Measurements from ENCODE around the gene TPPP3.

GRCh38 chr16:67438824-67439393, 45.6 kb upstream of the TPPP3 start:
- TF ChIP-seq CTCF (IDR thresholded peaks at IDR 0.05 in 4 of 5, conservative IDR thresholded peaks at IDR 0.05 in 1 of 5) (no peak), POLR2A (IDR thresholded peaks at IDR 0.05) (no peak)

Data from gastrocnemius medialis (tissue), 4 donors.